DMS153 treated with DMSO at 0.1 percent for 48 hours (cell line): Measurements from ENCODE around the gene ACSS3.

ENCODE experiments used
- DNase-seq: peaks from one replicate; lab custom pipeline; 2025; ENCODE audit not compliant: unreplicated experiment; lab: John Stamatoyannopoulos, UW

The ACSS3 gene

DNA sequence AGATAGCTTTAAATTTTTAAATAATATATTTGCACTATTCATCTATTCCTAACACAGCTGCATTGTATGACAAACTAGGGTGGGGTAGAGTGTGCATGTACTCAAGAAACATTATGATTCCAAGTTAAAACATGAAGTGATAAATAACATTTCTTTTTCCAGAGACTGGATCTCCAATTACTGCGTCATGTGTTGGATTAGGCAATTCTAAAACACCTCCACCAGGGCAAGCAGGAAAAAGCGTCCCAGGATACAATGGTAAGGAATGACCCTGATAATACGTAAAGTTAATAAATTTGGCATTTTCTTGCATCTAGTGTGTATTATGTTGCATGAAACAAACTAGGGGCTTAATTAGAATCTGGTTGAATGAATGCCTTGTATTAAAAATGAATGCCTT lies 138.9 kb downstream of the ACSS3 start:
- DNase-seq = no peak

GRCh38 chr12:81221681-81222080 lies 143.8 kb downstream of the ACSS3 start:
- DNase-seq = no peak

- no peak for DNase-seq
These were observed 145.1 kb downstream of the ACSS3 start for GRCh38 chr12:81222846-81223592.

- DNase-seq = no peak
These were observed 146.7 kb downstream of the ACSS3 start for GRCh38 chr12:81224626-81225025.

DNA sequence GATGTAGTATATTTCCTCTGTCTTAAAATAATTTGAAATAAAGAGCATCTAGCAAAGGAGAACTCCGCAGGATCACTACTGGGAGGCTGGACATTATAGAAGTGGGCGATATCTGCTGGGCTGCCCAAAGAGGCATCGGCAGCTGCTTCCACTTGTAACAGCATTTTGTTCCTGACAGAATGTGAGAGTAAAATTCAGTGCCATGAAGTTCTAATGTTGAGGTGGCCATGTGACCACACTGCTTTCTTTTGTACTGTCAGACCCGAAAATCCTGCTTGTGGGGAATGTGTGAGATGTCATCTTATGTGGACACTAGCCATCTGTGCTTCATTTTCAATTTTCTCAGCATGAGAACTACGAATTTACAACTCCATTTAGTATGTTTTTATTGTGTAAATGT lies 151.9 kb downstream of the ACSS3 start:
- DNase-seq = no peak

DNA sequence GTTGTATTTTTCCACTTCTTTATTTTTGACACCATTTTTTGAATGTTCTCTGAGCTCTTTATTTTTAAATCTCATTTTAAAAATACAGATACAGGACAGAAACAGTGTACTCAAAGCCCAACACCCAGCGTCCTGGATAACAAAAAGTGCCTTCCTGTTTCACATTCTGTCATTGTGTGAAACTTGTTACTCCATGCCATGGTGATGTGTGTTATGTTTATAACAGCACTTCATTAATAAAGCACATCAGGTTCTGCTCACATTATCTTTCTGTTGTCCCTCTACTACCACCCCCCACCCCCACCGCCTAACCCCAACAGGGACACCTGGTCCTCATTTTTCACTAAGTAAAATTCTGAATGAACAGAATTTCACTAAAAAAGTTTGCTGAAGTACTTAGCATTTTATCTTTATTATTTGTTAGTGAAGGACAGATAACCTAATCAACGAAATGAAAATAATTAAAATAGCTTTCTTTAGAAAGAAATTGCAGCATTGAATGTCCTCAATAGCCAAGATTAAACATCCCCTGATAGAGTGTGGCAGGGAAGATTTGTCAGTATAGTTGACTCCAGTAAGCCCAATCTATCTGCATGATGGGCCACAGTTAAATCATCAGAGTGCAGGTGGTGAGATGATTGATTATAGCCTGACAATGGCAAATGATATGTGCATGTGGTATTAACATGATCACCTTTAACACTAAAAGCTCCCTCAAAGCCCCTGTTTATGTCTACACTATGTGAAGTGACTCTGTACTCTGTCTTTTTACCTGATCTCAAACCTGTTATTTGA lies 153.9 kb downstream of the ACSS3 start:
- DNase-seq = no peak

- no peak for DNase-seq
These were observed 167.6 kb downstream of the ACSS3 start for GRCh38 chr12:81245458-81245857.

DNA sequence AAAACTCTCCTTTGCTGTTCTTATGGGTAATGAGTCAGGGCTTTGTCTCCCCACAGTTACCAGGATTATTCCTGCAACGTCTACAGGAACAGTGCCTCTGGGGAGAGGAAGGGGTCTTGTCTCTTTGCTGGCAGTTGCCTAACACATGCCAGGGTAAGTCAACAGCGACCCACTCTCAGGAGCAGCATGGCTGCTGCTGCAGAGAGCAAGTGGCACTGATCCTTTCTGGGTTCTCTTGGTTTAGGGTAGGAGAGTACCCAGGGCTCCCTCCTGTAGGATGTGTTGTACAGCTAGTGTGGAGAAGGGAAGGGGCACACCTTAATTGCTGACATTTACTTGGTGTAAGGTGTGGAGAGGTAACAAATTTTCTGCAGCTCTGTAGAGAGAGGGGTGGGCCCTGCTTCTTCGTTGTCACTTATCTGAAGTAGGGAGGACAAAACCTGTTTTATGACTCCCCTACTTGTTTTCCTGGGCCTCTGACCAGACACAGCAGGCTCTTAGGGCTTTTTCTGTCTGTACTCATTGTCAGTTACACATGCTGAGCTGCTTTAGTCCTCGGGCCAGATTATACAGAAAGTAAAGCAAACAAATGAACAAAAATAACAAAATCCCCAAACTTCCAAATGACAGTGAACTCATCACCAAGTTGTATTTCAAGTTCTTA lies 168.2 kb downstream of the ACSS3 start:
- DNase-seq = peak; percentile 63

- no peak for DNase-seq
These were observed 172.1 kb downstream of the ACSS3 start for GRCh38 chr12:81249976-81250375.

DNA sequence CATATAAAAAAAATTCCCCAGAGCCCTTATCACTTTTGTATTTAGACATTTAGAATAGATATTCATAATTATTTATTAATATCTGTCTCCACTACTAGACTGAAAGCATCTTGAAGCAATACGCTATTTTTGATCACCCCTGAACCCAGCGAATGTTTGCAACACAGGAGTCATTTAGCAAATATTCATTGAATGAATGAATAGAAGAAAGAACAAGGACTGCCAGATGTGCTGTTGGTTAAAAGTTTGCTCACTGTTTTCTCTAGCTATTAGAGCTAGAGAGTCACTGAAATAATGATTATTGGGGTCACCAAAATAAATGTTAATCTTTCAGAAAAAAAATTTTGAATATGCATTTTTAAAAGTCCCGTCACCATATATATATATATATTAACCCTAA lies 174.3 kb downstream of the ACSS3 start:
- DNase-seq = no peak

- no peak for DNase-seq
These were observed 175.5 kb downstream of the ACSS3 start for GRCh38 chr12:81253360-81253759.

DNA sequence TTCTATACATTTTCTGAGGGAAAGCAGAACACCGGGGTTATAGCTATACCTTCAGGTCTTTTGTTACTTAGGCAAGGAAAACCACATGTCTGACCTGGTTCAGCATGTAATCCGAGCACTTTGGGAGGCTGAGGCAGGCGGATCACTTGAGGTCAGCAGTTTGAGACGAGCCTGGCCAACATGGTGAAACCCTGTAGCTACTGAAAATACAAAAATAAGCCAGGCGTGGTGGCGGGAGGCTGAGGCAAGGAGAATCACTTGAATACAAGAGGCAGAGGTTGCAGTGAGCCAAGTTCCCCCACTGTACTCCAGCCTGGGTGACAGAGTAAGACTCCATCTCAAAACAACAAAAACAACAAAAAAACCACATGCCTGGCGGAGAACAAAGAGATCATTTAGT lies 177.6 kb downstream of the ACSS3 start:
- DNase-seq = no peak

- DNase-seq = no peak
These were observed 178.1 kb downstream of the ACSS3 start for GRCh38 chr12:81255947-81256346.

DNA sequence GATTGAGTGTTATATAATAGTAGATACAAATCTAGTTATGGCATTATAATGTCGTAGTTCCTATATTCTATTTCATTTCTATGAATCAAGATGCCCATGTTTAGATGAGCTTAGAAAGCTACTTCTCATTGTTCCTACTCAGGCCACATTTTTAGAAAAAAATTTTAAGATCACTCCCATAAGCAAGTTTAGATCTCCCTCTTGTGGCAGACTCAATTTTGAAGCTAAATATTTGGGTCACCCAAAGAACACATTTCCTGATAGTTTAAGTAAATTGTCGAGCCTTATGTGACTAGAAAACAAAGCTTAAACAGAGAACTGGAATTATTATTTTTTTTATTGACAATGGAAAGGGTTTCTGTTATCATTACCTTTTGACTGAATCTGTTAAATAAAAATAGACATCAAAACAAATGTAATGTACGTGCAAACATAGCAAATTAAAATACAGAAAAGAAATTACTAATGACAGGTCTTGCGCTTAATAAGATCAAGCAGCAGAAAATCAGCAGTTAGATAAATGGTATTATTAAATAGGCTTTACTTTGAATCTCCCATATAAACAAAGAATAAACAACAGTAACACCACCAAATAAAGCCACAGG lies 180.2 kb downstream of the ACSS3 start:
- peak; percentile 65 for DNase-seq

GRCh38 chr12:81259360-81259759 lies 181.5 kb downstream of the ACSS3 start:
- no peak for DNase-seq

- no peak for DNase-seq
These were observed 183.8 kb downstream of the ACSS3 start for GRCh38 chr12:81261508-81262207.

DNA sequence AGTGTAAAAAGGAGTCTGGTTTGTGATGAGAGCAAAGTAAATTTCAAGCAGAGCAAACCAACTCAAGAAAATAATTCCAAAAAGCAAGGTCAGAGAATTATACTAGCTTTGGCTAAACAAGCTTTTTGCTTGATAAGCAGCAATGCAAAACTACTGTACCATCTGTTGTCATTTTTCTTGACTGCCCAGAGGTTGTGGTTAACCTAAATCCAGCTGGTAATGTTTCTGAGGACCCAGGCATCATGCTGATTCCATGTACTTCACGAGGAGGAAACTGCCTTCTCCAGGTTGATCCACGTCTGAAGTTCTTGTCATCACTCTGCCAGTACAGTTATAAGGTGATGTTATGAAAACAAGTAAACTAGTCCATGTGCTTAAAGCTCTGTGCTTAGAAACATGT lies 185.2 kb downstream of the ACSS3 start:
- no peak for DNase-seq

DNA sequence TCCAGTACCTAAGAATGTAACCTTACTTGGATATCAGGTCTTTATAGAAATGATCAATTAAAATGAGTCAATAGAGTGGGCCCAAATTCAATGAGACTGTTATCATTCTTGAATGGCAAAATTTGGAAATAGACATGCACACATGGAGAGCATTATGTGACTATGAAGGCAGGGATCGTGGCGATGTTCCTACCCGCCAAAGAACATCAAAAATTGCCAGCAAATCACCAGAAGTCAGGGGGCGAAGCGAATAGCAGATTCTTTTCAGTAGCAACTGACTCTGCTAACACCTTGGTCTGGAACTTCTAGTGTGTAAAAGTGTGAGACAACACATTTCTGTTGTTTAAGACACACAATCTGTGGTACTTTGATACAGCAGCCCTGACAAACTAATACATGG lies 192.5 kb downstream of the ACSS3 start:
- no peak for DNase-seq

GRCh38 chr12:81274637-81275529 lies 197.0 kb downstream of the ACSS3 start:
- DNase-seq = no peak

DNA sequence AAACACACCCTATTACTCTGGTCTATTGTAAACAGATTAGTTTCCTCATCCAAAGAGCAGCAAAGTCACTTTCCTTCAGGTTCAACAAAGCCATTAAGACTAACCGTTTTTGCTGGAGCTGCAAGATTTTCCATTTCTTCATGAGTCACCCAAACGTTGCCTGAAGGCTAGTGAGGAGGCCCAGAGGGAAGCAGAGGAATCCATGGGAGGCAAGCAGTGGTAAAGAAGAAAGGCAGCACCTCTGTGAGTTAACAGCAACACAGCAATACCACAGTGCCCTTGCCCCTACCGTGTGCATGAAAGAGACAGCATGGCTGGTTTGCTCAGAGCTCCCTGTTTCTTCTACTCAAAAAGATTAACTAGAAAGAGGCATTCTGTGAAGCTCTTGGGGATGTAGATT lies 206.3 kb downstream of the ACSS3 start:
- DNase-seq = no peak
